Osteocyte (in vitro differentiated cells): ENCODE results near the gene DCXR. TPM values are rescaled to one million over a fixed set of nuclear protein-coding genes. Genes with fewer than 3 reads are reported as not detected.

Experiments used
- DNase-seq: peaks from one replicate; pipeline ENCODE4 v3.0.0; 2021; ENCODE audit warnings: mixed read lengths; ENCODE audit not compliant: unreplicated experiment; ENCODE audit errors: extremely low spot score
- H3K27ac Mint-ChIP-seq: one replicate; pipeline ENCODE4 v1.8.0; 2021; ENCODE audit warnings: mild to moderate bottlenecking, mixed read lengths; ENCODE audit not compliant: unreplicated experiment
- H3K27me3 Mint-ChIP-seq: one replicate; pipeline ENCODE4 v1.8.0; 2021; ENCODE audit warnings: mixed read lengths; ENCODE audit not compliant: unreplicated experiment
- H3K36me3 Mint-ChIP-seq: one replicate; pipeline ENCODE4 v1.8.0; 2021; ENCODE audit warnings: mixed read lengths; ENCODE audit not compliant: unreplicated experiment
- H3K4me1 Mint-ChIP-seq: one replicate; pipeline ENCODE4 v1.8.0; 2021; ENCODE audit warnings: mixed read lengths; ENCODE audit not compliant: unreplicated experiment
- H3K4me3 Mint-ChIP-seq: one replicate; pipeline ENCODE4 v1.8.0; 2021; ENCODE audit warnings: mild to moderate bottlenecking, moderate library complexity, mixed read lengths; ENCODE audit not compliant: unreplicated experiment
- H3K9me3 Mint-ChIP-seq: one replicate; pipeline ENCODE4 v1.8.0; 2021; ENCODE audit warnings: mixed read lengths; ENCODE audit not compliant: unreplicated experiment
- CTCF ChIP-seq: fragments of 200-600 bp; sonication (generic); IDR thresholded peaks from 2 replicates; pipeline ENCODE4 v1.5.0; 2021; ENCODE audit warnings: antibody characterized with exemption, mild to moderate bottlenecking, moderate library complexity
- total RNA-seq: library from RNA; stranded (reverse); gene quantifications from 2 replicates; pipeline ENCODE4 v1.2.1, GENCODE V29; 2021

The DCXR gene
- total RNA-seq, 1 donor from 2014 or later = 69.0 TPM

GRCh38 chr17:82006468-82007227 is 30.8 kb downstream of the DCXR start:
- TF ChIP-seq CTCF = no peak
- no peaks in the 10 kb centered on the region for H3K9me3 Mint-ChIP-seq
- H3K27ac Mint-ChIP-seq = no peak overlapping the region
- H3K27me3 Mint-ChIP-seq = no peaks in the 10 kb centered on the region
- no peak overlapping the region for H3K4me3 Mint-ChIP-seq
- no peak for DNase-seq
- H3K4me1 Mint-ChIP-seq = peaks cover 19% of the 10 kb centered on the region
- no peaks in the 10 kb centered on the region for H3K36me3 Mint-ChIP-seq

DNA sequence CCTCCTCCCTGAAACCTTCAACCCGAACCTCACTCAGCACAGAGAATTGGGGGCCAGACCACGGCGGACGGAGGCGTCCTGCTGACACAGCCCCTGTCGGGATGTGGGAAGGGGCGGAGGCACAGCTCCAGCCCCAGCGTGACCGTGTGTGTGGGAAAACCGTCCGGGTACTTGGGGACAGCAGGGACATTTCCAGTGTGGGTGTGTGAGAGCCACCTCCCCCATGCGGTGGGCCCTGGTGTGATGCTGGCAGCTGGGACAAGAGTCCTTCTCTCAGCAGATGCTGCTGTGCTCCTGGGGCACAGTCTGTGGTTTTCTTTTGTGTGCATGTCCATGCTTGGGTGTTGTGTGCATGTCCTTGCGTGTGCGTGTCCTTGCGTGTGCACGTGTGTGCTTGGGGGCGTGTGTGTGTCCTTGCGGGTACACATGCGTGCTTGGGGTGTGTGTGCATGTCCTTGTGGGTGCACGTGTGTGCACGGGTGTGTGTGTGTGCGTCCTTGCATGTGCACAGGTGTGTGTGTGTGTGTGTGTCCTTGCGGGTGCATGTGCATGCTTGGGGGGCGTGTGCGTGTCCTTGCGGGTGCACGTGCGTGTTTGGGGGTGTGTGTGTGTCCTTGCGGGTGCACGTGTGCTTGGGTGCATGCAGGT is 31.7 kb downstream of the DCXR start:
- DNase-seq = no peak
- H3K4me3 Mint-ChIP-seq = no peak overlapping the region
- peaks cover 19% of the 10 kb centered on the region for H3K4me1 Mint-ChIP-seq
- no peak overlapping the region for H3K27ac Mint-ChIP-seq
- no peaks in the 10 kb centered on the region for H3K36me3 Mint-ChIP-seq
- no peak for TF ChIP-seq CTCF
- no peaks in the 10 kb centered on the region for H3K27me3 Mint-ChIP-seq
- H3K9me3 Mint-ChIP-seq = no peaks in the 10 kb centered on the region

DNA sequence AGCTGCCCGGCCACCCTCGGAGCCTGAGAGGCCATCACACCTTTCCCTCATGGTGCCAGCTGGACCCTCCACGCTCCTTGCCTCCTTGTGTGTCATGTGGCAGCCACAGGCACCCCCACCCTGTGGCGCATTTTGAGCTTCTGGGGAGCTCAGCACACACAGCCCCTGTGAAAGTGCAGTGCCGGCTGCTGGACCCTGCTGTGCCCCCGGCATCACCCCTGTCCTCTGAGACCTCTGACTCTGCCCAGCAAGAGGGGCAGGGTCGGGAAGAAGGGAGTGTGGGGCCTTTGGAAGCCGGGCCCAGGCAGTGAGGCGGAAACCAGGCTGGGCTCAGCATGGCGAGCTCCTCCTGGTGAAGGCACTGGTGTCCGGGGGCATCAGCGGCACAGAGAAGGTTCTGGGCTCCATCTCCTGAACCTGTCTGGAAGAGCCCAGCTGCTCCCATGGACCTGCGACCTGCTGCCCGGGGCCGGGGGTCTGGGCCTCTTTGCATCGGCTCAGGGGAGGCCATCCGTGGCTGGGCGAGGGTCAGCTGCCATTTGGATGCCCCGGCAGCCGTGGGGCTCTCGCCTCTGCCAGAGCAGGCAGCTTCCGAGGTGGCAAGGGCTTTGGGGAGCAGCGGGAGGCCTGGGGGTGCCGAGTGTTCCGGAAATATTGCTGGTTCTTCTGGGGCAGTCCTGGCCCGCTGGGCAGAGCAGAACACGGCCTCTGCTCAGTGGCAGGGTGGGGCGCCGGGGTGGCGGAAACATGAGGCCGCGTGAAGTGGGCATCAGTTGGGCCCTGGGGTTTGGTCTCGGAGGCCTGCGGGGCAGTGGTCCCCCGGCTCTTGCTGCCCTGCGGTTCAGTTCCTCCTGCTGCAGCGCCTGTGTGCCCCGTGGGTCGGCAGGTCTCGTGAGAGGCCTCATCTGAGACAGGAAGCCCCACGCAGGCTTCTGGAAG is 32.7 kb downstream of the DCXR start:
- Mint-ChIP-seq H3K36me3 (no peaks in the 10 kb centered on the region), H3K9me3 (no peaks in the 10 kb centered on the region), H3K27me3 (no peaks in the 10 kb centered on the region), H3K4me1 (peaks cover 21% of the 10 kb centered on the region), H3K4me3 (no peak overlapping the region), H3K27ac (no peak overlapping the region)
- DNase-seq = no peak
- TF ChIP-seq CTCF = no peak

GRCh38 chr17:82003411-82004381 is 33.8 kb downstream of the DCXR start:
- no peak overlapping the region for H3K4me3 Mint-ChIP-seq
- H3K27me3 Mint-ChIP-seq = no peaks in the 10 kb centered on the region
- no peaks in the 10 kb centered on the region for H3K9me3 Mint-ChIP-seq
- H3K4me1 Mint-ChIP-seq = peaks cover 21% of the 10 kb centered on the region
- peak overlapping the region; percentile 71 for H3K27ac Mint-ChIP-seq
- no peaks in the 10 kb centered on the region for H3K36me3 Mint-ChIP-seq
- TF ChIP-seq CTCF = no peak
- DNase-seq = peak; percentile 95
